ENCODE measurements around the gene TPM4. TPM values are rescaled to one million over a fixed set of nuclear protein-coding genes. Genes with fewer than 3 reads are reported as not detected.

The TPM4 gene
- total and polyA plus RNA-seq, 8 donors, result 437 to 631 (median 556) TPM

- peak overlapping the region in 1 of 2 donors; percentile 80 for H3K27ac ChIP-seq
- ATAC-seq (no peak), DNase-seq (no peak)
- H3K4me1 ChIP-seq, result peaks cover 0 to 74% of the 10 kb centered on the region in 2 donors
- H3K27me3 ChIP-seq, result no peaks in the 10 kb centered on the region
- H3K36me3 ChIP-seq, result no peaks in the 10 kb centered on the region
- no peak for TF ChIP-seq CTCF (IDR thresholded peaks at IDR 0.05)
- intact Hi-C loops (cut with DNase I), result no loop called here
- H3K9me3 ChIP-seq, result no peaks in the 10 kb centered on the region
- H3K4me3 ChIP-seq, result no peak overlapping the region
Measured at GRCh38 chr19:16142032-16142580, 65.8 kb downstream of the TPM4 start.

- no peaks in the 10 kb centered on the region for H3K36me3 ChIP-seq
- H3K9me3 ChIP-seq, result no peaks in the 10 kb centered on the region
- peak; percentile 98 for ATAC-seq
- intact Hi-C loops (cut with DNase I), result no loop called here
- H3K4me1 ChIP-seq, result peaks cover 0 to 80% of the 10 kb centered on the region in 2 donors
- H3K4me3 ChIP-seq, result peak within 1 kb of the TSS; percentile 19 to 47
- peak in 3 of 4 donors; percentile 66 to 94 (median 90) for DNase-seq
- H3K27ac ChIP-seq, result peak within 1 kb of the TSS in 1 of 2 donors; percentile 80
- no peak for TF ChIP-seq CTCF (IDR thresholded peaks at IDR 0.05)
- no peaks in the 10 kb centered on the region for H3K27me3 ChIP-seq
Measured at GRCh38 chr19:16143399-16144215, 67.3 kb downstream of the TPM4 start, which contains the start of gene HSH2D. Gene HSH2D (plus strand): TSS chr19:16143685. CDS start chr19:16148751, 5,066 bp downstream.

- Histone ChIP-seq H3K36me3 (peaks cover 0 to 5% of the 10 kb centered on the region in 2 donors), H3K4me1 (peaks cover 0 to 86% of the 10 kb centered on the region in 2 donors), H3K27me3 (no peaks in the 10 kb centered on the region), H3K4me3 (peak overlapping the region; percentile 19 to 47), H3K9me3 (no peaks in the 10 kb centered on the region), H3K27ac (peak overlapping the region in 1 of 2 donors; percentile 80)
- ATAC-seq (peak; percentile 10), DNase-seq (no peak)
- intact Hi-C loops (cut with DNase I), result no loop called here
- no peak for TF ChIP-seq CTCF (IDR thresholded peaks at IDR 0.05)
Measured at GRCh38 chr19:16144216-16144581, 67.9 kb downstream of the TPM4 start.

- no peaks in the 10 kb centered on the region for H3K27me3 ChIP-seq
- intact Hi-C loops (cut with DNase I), result no loop called here
- H3K36me3 ChIP-seq, result peaks cover 0 to 9% of the 10 kb centered on the region in 2 donors
- H3K9me3 ChIP-seq, result no peaks in the 10 kb centered on the region
- peaks cover 0 to 89% of the 10 kb centered on the region in 2 donors for H3K4me1 ChIP-seq
- H3K4me3 ChIP-seq, result no peak overlapping the region
- H3K27ac ChIP-seq, result peak overlapping the region in 1 of 2 donors; percentile 28
- no peak for ATAC-seq
- no peak for DNase-seq
- TF ChIP-seq CTCF (IDR thresholded peaks at IDR 0.05), result no peak
Measured at GRCh38 chr19:16146112-16146511, 69.8 kb downstream of the TPM4 start.

Measured in left lung (tissue), 10 donors.